AG04450 (cell line): Measurements from ENCODE around the gene OPN1MW. TPM values are rescaled to one million over a fixed set of nuclear protein-coding genes. Genes with fewer than 3 reads are reported as not detected.
A peak's percentile ranks its signal among the peaks of the same experiment; 100 is the strongest.
"Not testable (repeated sequence)": the region's sequence is repeated elsewhere in the genome, so short reads cannot be mapped to it uniquely, and the experiment has no call there.

Experiments
- CTCF ChIA-PET: fragments of 300-600, 350-600 bp; formaldehyde crosslinking; extraction: SDS; loops from one replicate; lab custom pipeline; 2022; ENCODE audit warnings: antibody characterized with exemption, inconsistent platforms; lab: Charles Lee
- POLR2A ChIA-PET: fragments of 350-600 bp; formaldehyde crosslinking; extraction: SDS; loops from one replicate; lab custom pipeline; 2021; ENCODE audit warnings: antibody characterized with exemption, inconsistent platforms; lab: Yijun Ruan, JAX
- DNase-seq: peaks from one replicate; pipeline ENCODE4 v3.0.0-alpha.2; 2011; ENCODE audit warnings: low read depth, low spot score
- H3K27ac ChIP-seq: one replicate; pipeline ENCODE4 v1.5.1; 2012; ENCODE audit warnings: low read depth, low read length, control low read depth
- H3K27me3 ChIP-seq: one replicate; pipeline ENCODE4 v1.6.0; 2012; ENCODE audit warnings: low read length; ENCODE audit not compliant: control insufficient read depth, insufficient read depth
- H3K4me3 ChIP-seq: 2 replicates; pipeline ENCODE4 v1.5.1; 2011; ENCODE audit warnings: mild to moderate bottlenecking, low read depth, low read length, control low read depth
- H3K9me3 ChIP-seq: 2 replicates; pipeline ENCODE4 v1.5.1; 2012; ENCODE audit warnings: low read length; ENCODE audit not compliant: control insufficient read depth, insufficient read depth
- CTCF ChIP-seq: IDR thresholded peaks from 2 replicates; pipeline ENCODE4 v1.5.1; 2011; ENCODE audit warnings: low read depth, low read length, control low read depth, inconsistent platforms
- polyA minus RNA-seq: library from RNA; depleted of rRNA, polyadenylated mRNA; stranded (reverse); fragments of >200 nt; gene quantifications from 2 replicates; pipeline ENCODE4 v1.2.3, GENCODE V29; 2011; rRNA and poly(A)+ RNA removed
- polyA plus RNA-seq: library from polyadenylated mRNA; depleted of rRNA; stranded (reverse); fragments of >200 nt; gene quantifications from 2 replicates; pipeline ENCODE4 v1.2.3, GENCODE V29; 2011; rRNA removed

The OPN1MW gene
- not detected in 2 replicates for polyA plus RNA-seq
- not detected in 2 replicates for polyA minus RNA-seq

GRCh38 chrX:154182296-154182695, at the start of gene OPN1MW:
TSS of gene OPN1MW (plus strand) at chrX:154182596. CDS start at chrX:154182678, 82 bp downstream.
- H3K4me3 ChIP-seq, POLR2A ChIA-PET, DNase-seq, H3K27me3 ChIP-seq, H3K9me3 ChIP-seq, H3K27ac ChIP-seq, CTCF ChIA-PET: not testable (repeated sequence)

- Histone ChIP-seq H3K27ac (no peak overlapping the region), H3K9me3 (no peaks in the 10 kb centered on the region), H3K27me3 (peaks cover 3% of the 10 kb centered on the region), H3K4me3 (no peak overlapping the region)
- CTCF ChIA-PET = interaction anchor here (0.7 to 1.1 kb wide), 2 partner anchors 238 to 1192 kb away, joined by 3 read pairs; no protein-coding TSS in a partner anchor
- no peak for DNase-seq
- POLR2A ChIA-PET = no interaction called here
- no peak for TF ChIP-seq CTCF
Measured at GRCh38 chrX:154135458-154136229, 46.8 kb upstream of the OPN1MW start.

- peaks cover 4% of the 10 kb centered on the region for H3K27me3 ChIP-seq
- POLR2A ChIA-PET = no interaction called here
- CTCF ChIA-PET = interaction anchor here (0.5 to 1.3 kb wide), 4 partner anchors 13 to 247 kb away, joined by 3 to 7 read pairs (median 4); no protein-coding TSS in a partner anchor
- no peaks in the 10 kb centered on the region for H3K9me3 ChIP-seq
- H3K4me3 ChIP-seq = peak overlapping the region; percentile 43
- DNase-seq = no peak
- no peak overlapping the region for H3K27ac ChIP-seq
- peak; percentile 63 for TF ChIP-seq CTCF
Measured at GRCh38 chrX:154136627-154137161, 45.7 kb upstream of the OPN1MW start.

GRCh38 chrX:154138857-154139256, 43.5 kb upstream of the OPN1MW start:
- ChIA-PET POLR2A (no interaction called here), CTCF (interaction anchor here (1.5 kb wide), 1 partner anchor 235 kb away, joined by 3 read pairs; no protein-coding TSS in a partner anchor)
- no peak overlapping the region for H3K27ac ChIP-seq
- TF ChIP-seq CTCF = no peak
- no peak overlapping the region for H3K4me3 ChIP-seq
- H3K9me3 ChIP-seq = no peaks in the 10 kb centered on the region
- no peak for DNase-seq
- H3K27me3 ChIP-seq = peaks cover 4% of the 10 kb centered on the region

GRCh38 chrX:154140206-154140605, 42.2 kb upstream of the OPN1MW start:
- Histone ChIP-seq H3K9me3 (no peaks in the 10 kb centered on the region), H3K27me3 (peaks cover 4% of the 10 kb centered on the region), H3K27ac (no peak overlapping the region), H3K4me3 (no peak overlapping the region)
- CTCF ChIA-PET = interaction anchor here (1.5 kb wide), 1 partner anchor 234 kb away, joined by 3 read pairs; no protein-coding TSS in a partner anchor
- DNase-seq = no peak
- POLR2A ChIA-PET = no interaction called here
- TF ChIP-seq CTCF = no peak
